GM23338 (cell line): Measurements from ENCODE around the gene AFTPH.

Experiments used
- CREB1 ChIP-seq: fragments of 250-450 bp; sonication (Bioruptor Pico); IDR thresholded peaks from 2 replicates; pipeline ENCODE4 v1.5.0; 2020; ENCODE audit warnings: low read depth, mild to moderate bottlenecking, moderate library complexity
- EZH2 ChIP-seq: fragments of 200-600 bp; sonication (generic); IDR thresholded peaks from one replicate; pipeline ENCODE4 v1.8.0; 2017; ENCODE audit warnings: antibody characterized with exemption, mild to moderate bottlenecking, low read depth; ENCODE audit not compliant: unreplicated experiment
- EZH2phosphoT487 ChIP-seq: fragments of 200-600 bp; sonication (generic); IDR thresholded peaks from one replicate; pipeline ENCODE4 v1.8.1; 2018; ENCODE audit warnings: antibody characterized with exemption; ENCODE audit not compliant: unreplicated experiment
- NANOG ChIP-seq: IDR thresholded peaks from 2 replicates; pipeline ENCODE4 v1.6.1; 2016; ENCODE audit warnings: antibody characterized with exemption, borderline replicate concordance
- POLR2AphosphoS5 ChIP-seq: IDR thresholded peaks from 2 replicates; pipeline ENCODE4 v1.6.1; 2016; ENCODE audit warnings: antibody characterized with exemption, low read depth
- ZNF114 ChIP-seq: fragments of 250-450 bp; sonication (Bioruptor Pico); IDR thresholded peaks from 2 replicates; pipeline ENCODE4 v1.5.0; 2020; ENCODE audit warnings: mild to moderate bottlenecking, moderate library complexity
- ZNF331 ChIP-seq: fragments of 250-450 bp; sonication (Bioruptor Pico); IDR thresholded peaks from 2 replicates; pipeline ENCODE4 v1.5.0; 2020; ENCODE audit warnings: low read depth, mild to moderate bottlenecking, moderate library complexity
- TF ChIP-seq, protein P1 (sequence below): IDR thresholded peaks from one replicate; pipeline ENCODE4 v1.6.1; 2018; ENCODE audit warnings: antibody characterized with exemption; ENCODE audit not compliant: unreplicated experiment
- TF ChIP-seq, protein P2 (sequence below), 2 experiments: fragments of 200-600 bp in 1 of 2; sonication (generic) in 1 of 2; conservative IDR thresholded peaks; 2 replicates each; pipeline versions ENCODE4 v1.5.1 to v1.6.1; 2016 to 2017; ENCODE audit warnings: antibody characterized with exemption in 2 of 2, low read depth in 2 of 2, mild to moderate bottlenecking in 2 of 2, moderate library complexity in 1 of 2
- TF ChIP-seq, protein P3 (sequence below): fragments of 250-450 bp; sonication (Bioruptor Pico); IDR thresholded peaks from 2 replicates; pipeline ENCODE4 v1.5.0; 2020; ENCODE audit warnings: mild to moderate bottlenecking, moderate library complexity

DNA sequence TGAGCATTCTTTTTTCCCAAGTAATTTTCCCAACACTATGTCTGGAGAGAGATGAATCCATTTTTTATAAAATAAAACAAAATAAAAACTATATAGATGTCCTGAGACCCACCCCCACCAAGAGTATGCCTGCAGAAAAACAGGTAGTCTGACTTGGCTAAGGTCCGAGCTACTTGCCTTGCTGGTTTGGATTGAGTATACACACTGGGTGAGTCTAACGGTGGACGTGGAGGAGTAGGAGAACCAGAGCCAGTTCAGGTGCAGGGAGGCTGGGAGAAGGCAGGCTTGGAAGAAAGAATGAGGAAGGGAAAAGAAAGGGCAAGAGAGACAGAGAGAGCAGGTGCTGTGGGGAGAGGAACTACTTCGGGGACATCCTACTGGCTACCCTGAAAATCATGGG, 21.3 kb upstream of the AFTPH start:
- no peak for TF ChIP-seq POLR2AphosphoS5
- TF ChIP-seq, protein P1, sequence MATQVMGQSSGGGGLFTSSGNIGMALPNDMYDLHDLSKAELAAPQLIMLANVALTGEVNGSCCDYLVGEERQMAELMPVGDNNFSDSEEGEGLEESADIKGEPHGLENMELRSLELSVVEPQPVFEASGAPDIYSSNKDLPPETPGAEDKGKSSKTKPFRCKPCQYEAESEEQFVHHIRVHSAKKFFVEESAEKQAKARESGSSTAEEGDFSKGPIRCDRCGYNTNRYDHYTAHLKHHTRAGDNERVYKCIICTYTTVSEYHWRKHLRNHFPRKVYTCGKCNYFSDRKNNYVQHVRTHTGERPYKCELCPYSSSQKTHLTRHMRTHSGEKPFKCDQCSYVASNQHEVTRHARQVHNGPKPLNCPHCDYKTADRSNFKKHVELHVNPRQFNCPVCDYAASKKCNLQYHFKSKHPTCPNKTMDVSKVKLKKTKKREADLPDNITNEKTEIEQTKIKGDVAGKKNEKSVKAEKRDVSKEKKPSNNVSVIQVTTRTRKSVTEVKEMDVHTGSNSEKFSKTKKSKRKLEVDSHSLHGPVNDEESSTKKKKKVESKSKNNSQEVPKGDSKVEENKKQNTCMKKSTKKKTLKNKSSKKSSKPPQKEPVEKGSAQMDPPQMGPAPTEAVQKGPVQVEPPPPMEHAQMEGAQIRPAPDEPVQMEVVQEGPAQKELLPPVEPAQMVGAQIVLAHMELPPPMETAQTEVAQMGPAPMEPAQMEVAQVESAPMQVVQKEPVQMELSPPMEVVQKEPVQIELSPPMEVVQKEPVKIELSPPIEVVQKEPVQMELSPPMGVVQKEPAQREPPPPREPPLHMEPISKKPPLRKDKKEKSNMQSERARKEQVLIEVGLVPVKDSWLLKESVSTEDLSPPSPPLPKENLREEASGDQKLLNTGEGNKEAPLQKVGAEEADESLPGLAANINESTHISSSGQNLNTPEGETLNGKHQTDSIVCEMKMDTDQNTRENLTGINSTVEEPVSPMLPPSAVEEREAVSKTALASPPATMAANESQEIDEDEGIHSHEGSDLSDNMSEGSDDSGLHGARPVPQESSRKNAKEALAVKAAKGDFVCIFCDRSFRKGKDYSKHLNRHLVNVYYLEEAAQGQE: no peak
- TF ChIP-seq, protein P2, sequence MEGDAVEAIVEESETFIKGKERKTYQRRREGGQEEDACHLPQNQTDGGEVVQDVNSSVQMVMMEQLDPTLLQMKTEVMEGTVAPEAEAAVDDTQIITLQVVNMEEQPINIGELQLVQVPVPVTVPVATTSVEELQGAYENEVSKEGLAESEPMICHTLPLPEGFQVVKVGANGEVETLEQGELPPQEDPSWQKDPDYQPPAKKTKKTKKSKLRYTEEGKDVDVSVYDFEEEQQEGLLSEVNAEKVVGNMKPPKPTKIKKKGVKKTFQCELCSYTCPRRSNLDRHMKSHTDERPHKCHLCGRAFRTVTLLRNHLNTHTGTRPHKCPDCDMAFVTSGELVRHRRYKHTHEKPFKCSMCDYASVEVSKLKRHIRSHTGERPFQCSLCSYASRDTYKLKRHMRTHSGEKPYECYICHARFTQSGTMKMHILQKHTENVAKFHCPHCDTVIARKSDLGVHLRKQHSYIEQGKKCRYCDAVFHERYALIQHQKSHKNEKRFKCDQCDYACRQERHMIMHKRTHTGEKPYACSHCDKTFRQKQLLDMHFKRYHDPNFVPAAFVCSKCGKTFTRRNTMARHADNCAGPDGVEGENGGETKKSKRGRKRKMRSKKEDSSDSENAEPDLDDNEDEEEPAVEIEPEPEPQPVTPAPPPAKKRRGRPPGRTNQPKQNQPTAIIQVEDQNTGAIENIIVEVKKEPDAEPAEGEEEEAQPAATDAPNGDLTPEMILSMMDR (conservative IDR thresholded peaks at IDR 0.05; ENCODE audit: low read depth in 2 of 2): no peak
- TF ChIP-seq EZH2: no peak
- no peak for TF ChIP-seq EZH2phosphoT487
- TF ChIP-seq NANOG: no peak
- TF ChIP-seq, protein P3, sequence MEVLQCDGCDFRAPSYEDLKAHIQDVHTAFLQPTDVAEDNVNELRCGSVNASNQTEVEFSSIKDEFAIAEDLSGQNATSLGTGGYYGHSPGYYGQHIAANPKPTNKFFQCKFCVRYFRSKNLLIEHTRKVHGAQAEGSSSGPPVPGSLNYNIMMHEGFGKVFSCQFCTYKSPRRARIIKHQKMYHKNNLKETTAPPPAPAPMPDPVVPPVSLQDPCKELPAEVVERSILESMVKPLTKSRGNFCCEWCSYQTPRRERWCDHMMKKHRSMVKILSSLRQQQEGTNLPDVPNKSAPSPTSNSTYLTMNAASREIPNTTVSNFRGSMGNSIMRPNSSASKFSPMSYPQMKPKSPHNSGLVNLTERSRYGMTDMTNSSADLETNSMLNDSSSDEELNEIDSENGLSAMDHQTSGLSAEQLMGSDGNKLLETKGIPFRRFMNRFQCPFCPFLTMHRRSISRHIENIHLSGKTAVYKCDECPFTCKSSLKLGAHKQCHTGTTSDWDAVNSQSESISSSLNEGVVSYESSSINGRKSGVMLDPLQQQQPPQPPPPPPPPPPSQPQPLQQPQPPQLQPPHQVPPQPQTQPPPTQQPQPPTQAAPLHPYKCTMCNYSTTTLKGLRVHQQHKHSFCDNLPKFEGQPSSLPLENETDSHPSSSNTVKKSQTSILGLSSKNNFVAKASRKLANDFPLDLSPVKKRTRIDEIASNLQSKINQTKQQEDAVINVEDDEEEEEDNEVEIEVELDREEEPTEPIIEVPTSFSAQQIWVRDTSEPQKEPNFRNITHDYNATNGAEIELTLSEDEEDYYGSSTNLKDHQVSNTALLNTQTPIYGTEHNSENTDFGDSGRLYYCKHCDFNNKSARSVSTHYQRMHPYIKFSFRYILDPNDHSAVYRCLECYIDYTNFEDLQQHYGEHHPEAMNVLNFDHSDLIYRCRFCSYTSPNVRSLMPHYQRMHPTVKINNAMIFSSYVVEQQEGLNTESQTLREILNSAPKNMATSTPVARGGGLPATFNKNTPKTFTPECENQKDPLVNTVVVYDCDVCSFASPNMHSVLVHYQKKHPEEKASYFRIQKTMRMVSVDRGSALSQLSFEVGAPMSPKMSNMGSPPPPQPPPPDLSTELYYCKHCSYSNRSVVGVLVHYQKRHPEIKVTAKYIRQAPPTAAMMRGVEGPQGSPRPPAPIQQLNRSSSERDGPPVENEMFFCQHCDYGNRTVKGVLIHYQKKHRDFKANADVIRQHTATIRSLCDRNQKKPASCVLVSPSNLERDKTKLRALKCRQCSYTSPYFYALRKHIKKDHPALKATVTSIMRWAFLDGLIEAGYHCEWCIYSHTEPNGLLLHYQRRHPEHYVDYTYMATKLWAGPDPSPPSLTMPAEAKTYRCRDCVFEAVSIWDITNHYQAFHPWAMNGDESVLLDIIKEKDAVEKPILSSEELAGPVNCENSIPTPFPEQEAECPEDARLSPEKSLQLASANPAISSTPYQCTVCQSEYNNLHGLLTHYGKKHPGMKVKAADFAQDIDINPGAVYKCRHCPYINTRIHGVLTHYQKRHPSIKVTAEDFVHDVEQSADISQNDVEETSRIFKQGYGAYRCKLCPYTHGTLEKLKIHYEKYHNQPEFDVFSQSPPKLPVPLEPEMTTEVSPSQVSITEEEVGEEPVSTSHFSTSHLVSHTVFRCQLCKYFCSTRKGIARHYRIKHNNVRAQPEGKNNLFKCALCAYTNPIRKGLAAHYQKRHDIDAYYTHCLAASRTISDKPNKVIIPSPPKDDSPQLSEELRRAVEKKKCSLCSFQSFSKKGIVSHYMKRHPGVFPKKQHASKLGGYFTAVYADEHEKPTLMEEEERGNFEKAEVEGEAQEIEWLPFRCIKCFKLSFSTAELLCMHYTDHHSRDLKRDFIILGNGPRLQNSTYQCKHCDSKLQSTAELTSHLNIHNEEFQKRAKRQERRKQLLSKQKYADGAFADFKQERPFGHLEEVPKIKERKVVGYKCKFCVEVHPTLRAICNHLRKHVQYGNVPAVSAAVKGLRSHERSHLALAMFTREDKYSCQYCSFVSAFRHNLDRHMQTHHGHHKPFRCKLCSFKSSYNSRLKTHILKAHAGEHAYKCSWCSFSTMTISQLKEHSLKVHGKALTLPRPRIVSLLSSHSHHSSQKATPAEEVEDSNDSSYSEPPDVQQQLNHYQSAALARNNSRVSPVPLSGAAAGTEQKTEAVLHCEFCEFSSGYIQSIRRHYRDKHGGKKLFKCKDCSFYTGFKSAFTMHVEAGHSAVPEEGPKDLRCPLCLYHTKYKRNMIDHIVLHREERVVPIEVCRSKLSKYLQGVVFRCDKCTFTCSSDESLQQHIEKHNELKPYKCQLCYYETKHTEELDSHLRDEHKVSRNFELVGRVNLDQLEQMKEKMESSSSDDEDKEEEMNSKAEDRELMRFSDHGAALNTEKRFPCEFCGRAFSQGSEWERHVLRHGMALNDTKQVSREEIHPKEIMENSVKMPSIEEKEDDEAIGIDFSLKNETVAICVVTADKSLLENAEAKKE: no peak
- no peak for TF ChIP-seq CREB1 (CRISPR knock-in tag)
- no peak for TF ChIP-seq ZNF114 (CRISPR knock-in tag)
- no peak for TF ChIP-seq ZNF331 (CRISPR knock-in tag)
